H9 (cell line): ENCODE measurements around the gene MYMK. TPM values are rescaled to one million over a fixed set of nuclear protein-coding genes. Genes with fewer than 3 reads are reported as not detected.

Source experiments
- DNase-seq: peaks from one replicate; pipeline ENCODE4 v3.0.0-alpha.2; 2017
- H2AFZ ChIP-seq: one replicate; pipeline ENCODE4 v1.6.1; 2013; ENCODE audit warnings: mild to moderate bottlenecking, low read length, control low read depth, moderate library complexity
- H2AK5ac ChIP-seq: 2 replicates; pipeline ENCODE4 v1.6.1; 2013; ENCODE audit warnings: low read length, control low read depth, mixed read lengths; ENCODE audit not compliant: insufficient read length
- H2BK120ac ChIP-seq: one replicate; pipeline ENCODE4 v1.6.1; 2013; ENCODE audit warnings: low read depth, mild to moderate bottlenecking, low read length, control low read depth, inconsistent platforms; ENCODE audit not compliant: poor library complexity, severe bottlenecking
- H2BK12ac ChIP-seq: 2 replicates; pipeline ENCODE4 v1.6.1; 2013; ENCODE audit warnings: low read length, control low read depth, mixed read lengths, low read depth; ENCODE audit not compliant: insufficient read length
- H2BK15ac ChIP-seq: 2 replicates; pipeline ENCODE4 v1.6.1; 2013; ENCODE audit warnings: low read depth, low read length, control low read depth
- H2BK20ac ChIP-seq: one replicate; pipeline ENCODE4 v1.6.1; 2013; ENCODE audit warnings: low read depth, mild to moderate bottlenecking, low read length, control low read depth, inconsistent platforms; ENCODE audit not compliant: poor library complexity, severe bottlenecking
- H2BK5ac ChIP-seq: 2 replicates; pipeline ENCODE4 v1.6.1; 2013; ENCODE audit warnings: low read length, control low read depth, mixed read lengths; ENCODE audit not compliant: insufficient read length
- H3K14ac ChIP-seq: 2 replicates; pipeline ENCODE4 v1.6.1; 2013; ENCODE audit warnings: low read length, control low read depth; ENCODE audit not compliant: insufficient read depth
- H3K18ac ChIP-seq: 2 replicates; pipeline ENCODE4 v1.6.1; 2013; ENCODE audit warnings: low read depth, mild to moderate bottlenecking, mixed read lengths, low read length, control low read depth; ENCODE audit not compliant: insufficient read length
- H3K23ac ChIP-seq: 2 replicates; pipeline ENCODE4 v1.6.1; 2013; ENCODE audit warnings: low read length, control low read depth, mixed read lengths, low read depth; ENCODE audit not compliant: insufficient read length
- H3K23me2 ChIP-seq: 2 replicates; pipeline ENCODE4 v1.6.1; 2013; ENCODE audit warnings: low read depth, mild to moderate bottlenecking, mixed read lengths, low read length, control low read depth; ENCODE audit not compliant: insufficient read length, poor library complexity, severe bottlenecking
- H3K27ac ChIP-seq: 2 replicates; pipeline ENCODE4 v1.5.1; 2013; ENCODE audit warnings: low read length, control low read depth, mixed read lengths, low read depth; ENCODE audit not compliant: insufficient read length
- H3K27me3 ChIP-seq: 2 replicates; pipeline ENCODE4 v1.6.1; 2013; ENCODE audit warnings: low read length, control low read depth, inconsistent platforms; ENCODE audit not compliant: insufficient read depth
- H3K4ac ChIP-seq: 2 replicates; pipeline ENCODE4 v1.6.1; 2013; ENCODE audit warnings: low read depth, mild to moderate bottlenecking, control low read depth, inconsistent platforms, low read length, moderate library complexity
- H3K4me1 ChIP-seq: 2 replicates; pipeline ENCODE4 v1.6.1; 2013; ENCODE audit warnings: low read length, control low read depth, inconsistent platforms; ENCODE audit not compliant: insufficient read depth
- H3K4me2 ChIP-seq: 2 replicates; pipeline ENCODE4 v1.6.1; 2013; ENCODE audit warnings: low read length, control low read depth, mixed read lengths; ENCODE audit not compliant: insufficient read length, insufficient read depth
- H3K56ac ChIP-seq: 2 replicates; pipeline ENCODE4 v1.6.1; 2013; ENCODE audit warnings: low read depth, mild to moderate bottlenecking, mixed read lengths, low read length, control low read depth; ENCODE audit not compliant: insufficient read length
- H3K79me1 ChIP-seq: 2 replicates; pipeline ENCODE4 v1.6.1; 2013; ENCODE audit warnings: low read depth, mild to moderate bottlenecking, moderate library complexity, low read length, control low read depth, inconsistent platforms; ENCODE audit not compliant: insufficient read depth, poor library complexity, severe bottlenecking
- H3K79me2 ChIP-seq: 2 replicates; pipeline ENCODE4 v1.6.1; 2013; ENCODE audit warnings: low read length, control low read depth, inconsistent platforms; ENCODE audit not compliant: insufficient read depth
- H3K9ac ChIP-seq: 2 replicates; pipeline ENCODE4 v1.6.1; 2013; ENCODE audit warnings: low read length, control low read depth, mixed read lengths; ENCODE audit not compliant: insufficient read length; ENCODE audit errors: extremely low read depth
- H3K9me3 ChIP-seq: one replicate; pipeline ENCODE4 v1.6.1; 2013; ENCODE audit warnings: low read depth, low read length, inconsistent platforms; ENCODE audit not compliant: control insufficient read depth
- H3T11ph ChIP-seq: one replicate; pipeline ENCODE4 v1.6.1; 2013; ENCODE audit warnings: mild to moderate bottlenecking, low read length, control low read depth, inconsistent platforms
- H4K20me1 ChIP-seq: one replicate; pipeline ENCODE4 v1.6.1; 2013; ENCODE audit not compliant: control insufficient read depth, insufficient read length, insufficient read depth
- H4K5ac ChIP-seq: 2 replicates; pipeline ENCODE4 v1.6.1; 2013; ENCODE audit warnings: low read depth, mild to moderate bottlenecking, mixed read lengths, low read length, control low read depth; ENCODE audit not compliant: insufficient read length
- H4K8ac ChIP-seq: replicated peaks from 2 replicates; pipeline ENCODE4 v1.6.1; 2013; ENCODE audit warnings: low read length, control low read depth, mixed read lengths, low read depth; ENCODE audit not compliant: insufficient read length
- H4K91ac ChIP-seq: 2 replicates; pipeline ENCODE4 v1.6.1; 2013; ENCODE audit warnings: low read depth, mild to moderate bottlenecking, moderate library complexity, mixed read lengths, low read length, control low read depth; ENCODE audit not compliant: insufficient read length
- H3K27ac Mint-ChIP-seq, 3 experiments: 2 replicates in 2 of 3; 3 replicates in 1 of 3; pipeline ENCODE4 v1.8.0; 2020 to 2021; ENCODE audit warnings: mixed read lengths in 3 of 3, mild to moderate bottlenecking in 1 of 3, moderate library complexity in 1 of 3
- H3K27me3 Mint-ChIP-seq: 2 replicates; pipeline ENCODE4 v1.8.0; 2021; ENCODE audit warnings: low read depth, mild to moderate bottlenecking, moderate library complexity, mixed read lengths
- H3K36me3 Mint-ChIP-seq, 3 experiments: 2 replicates in 2 of 3; 3 replicates in 1 of 3; pipeline ENCODE4 v1.8.0; 2020 to 2021; ENCODE audit warnings: low read depth in 3 of 3, mixed read lengths in 3 of 3; ENCODE audit not compliant: insufficient read depth in 1 of 3
- H3K4me1 Mint-ChIP-seq, 2 experiments: 2 replicates each; pipeline ENCODE4 v1.8.0; 2020; ENCODE audit warnings: mixed read lengths in 2 of 2
- H3K4me3 Mint-ChIP-seq, 2 experiments: 2 replicates in 1 of 2; 3 replicates in 1 of 2; pipeline ENCODE4 v1.8.0; 2020 to 2021; ENCODE audit warnings: mild to moderate bottlenecking in 2 of 2, mixed read lengths in 2 of 2, moderate library complexity in 1 of 2
- H3K9me3 Mint-ChIP-seq, 2 experiments: 2 replicates in 1 of 2; 3 replicates in 1 of 2; pipeline ENCODE4 v1.8.0; 2020; ENCODE audit warnings: mild to moderate bottlenecking in 2 of 2, mixed read lengths in 2 of 2, moderate library complexity in 1 of 2
- CTCF ChIP-seq: fragments of 200-600 bp; sonication (generic); conservative IDR thresholded peaks from 3 replicates; pipeline ENCODE4 v1.8.0; 2021; ENCODE audit warnings: antibody characterized with exemption, mild to moderate bottlenecking
- WGBS: extraction: QIAGEN DNeasy Blood & Tissue Kit; methylation state at CpG from one replicate; pipeline ENCODE4 v1.1.7; 2013; ENCODE audit warnings: missing lambda C conversion rate, low lambda C conversion rate, mixed read lengths; ENCODE audit not compliant: insufficient read length; ENCODE audit errors: extremely low coverage; 5-methylcytosine and 5-hydroxymethylcytosine counted together
- total RNA-seq: library from RNA; stranded (reverse); gene quantifications from 2 replicates; pipeline ENCODE4 v1.2.1, GENCODE V29; 2021

MYMK gene
- total RNA-seq, 1 experiment from 2014 or later: not detected

- H2AFZ ChIP-seq: no peak overlapping the region
- no peaks in the 10 kb centered on the region for H3K79me1 ChIP-seq
- peaks cover 9% of the 10 kb centered on the region for H3K23me2 ChIP-seq
- peaks cover 12 to 34% of the 10 kb centered on the region in 2 experiments for H3K4me1 Mint-ChIP-seq
- H2AK5ac ChIP-seq: no peak overlapping the region
- no peak overlapping the region for H4K5ac ChIP-seq
- H3K4me2 ChIP-seq: peak overlapping the region; percentile 27
- TF ChIP-seq CTCF: no peak
- no peak overlapping the region for H2BK120ac ChIP-seq
- DNase-seq: no peak
- H3K27me3 ChIP-seq: no peaks in the 10 kb centered on the region; the same call in 1 of the 2 replicates
- H3K79me2 ChIP-seq: no peaks in the 10 kb centered on the region
- no peak overlapping the region for H3K56ac ChIP-seq
- no peak overlapping the region for H2BK12ac ChIP-seq
- no CpG with 5 or more reads among the region's 9 CpGs for WGBS
- H3K4me1 ChIP-seq: no peaks in the 10 kb centered on the region; the same call in 1 of the 2 replicates
- no peak overlapping the region for H3T11ph ChIP-seq
- H3K36me3 Mint-ChIP-seq: no peaks in the 10 kb centered on the region
- H3K4me3 Mint-ChIP-seq: peak overlapping the region; percentile 24 to 68; a peak in 4 of 5 replicates
- no peak overlapping the region for H3K4ac ChIP-seq
- peaks cover 23% of the 10 kb centered on the region for H3K27me3 Mint-ChIP-seq
- no peak overlapping the region for H4K91ac ChIP-seq
- no peak overlapping the region for H3K9ac ChIP-seq
- H3K27ac Mint-ChIP-seq: 0 out of 7 replicates have a peak overlapping the region, but pooled peaks of 1 of the 3 experiments have one; percentile 35
- no peaks in the 10 kb centered on the region for H3K9me3 ChIP-seq
- no peak overlapping the region for H2BK20ac ChIP-seq
- no peak overlapping the region for H2BK5ac ChIP-seq
- no peak overlapping the region; the same call in 1 of the 2 replicates for H3K14ac ChIP-seq
- no peak overlapping the region for H4K8ac ChIP-seq
- H3K18ac ChIP-seq: no peak overlapping the region
- no peaks in the 10 kb centered on the region for H4K20me1 ChIP-seq
- H2BK15ac ChIP-seq: no peak overlapping the region
- H3K27ac ChIP-seq: no peak overlapping the region
- no peak overlapping the region for H3K23ac ChIP-seq
- H3K9me3 Mint-ChIP-seq: no peaks in the 10 kb centered on the region
These were observed 9.1 kb upstream of the MYMK start for GRCh38 chr9:133533857-133534256.
